H9 (cell line): ENCODE data around the gene SMARCC2. TPM values are rescaled to one million over a fixed set of nuclear protein-coding genes. Genes with fewer than 3 reads are reported as not detected.

Source experiments
- DNase-seq: peaks from one replicate; pipeline ENCODE4 v3.0.0-alpha.2; 2017
- H2AFZ ChIP-seq: one replicate; pipeline ENCODE4 v1.6.1; 2013; ENCODE audit warnings: mild to moderate bottlenecking, low read length, control low read depth, moderate library complexity
- H2AK5ac ChIP-seq: 2 replicates; pipeline ENCODE4 v1.6.1; 2013; ENCODE audit warnings: low read length, control low read depth, mixed read lengths; ENCODE audit not compliant: insufficient read length
- H2BK120ac ChIP-seq: one replicate; pipeline ENCODE4 v1.6.1; 2013; ENCODE audit warnings: low read depth, mild to moderate bottlenecking, low read length, control low read depth, inconsistent platforms; ENCODE audit not compliant: poor library complexity, severe bottlenecking
- H2BK12ac ChIP-seq: 2 replicates; pipeline ENCODE4 v1.6.1; 2013; ENCODE audit warnings: low read length, control low read depth, mixed read lengths, low read depth; ENCODE audit not compliant: insufficient read length
- H2BK15ac ChIP-seq: 2 replicates; pipeline ENCODE4 v1.6.1; 2013; ENCODE audit warnings: low read depth, low read length, control low read depth
- H2BK20ac ChIP-seq: one replicate; pipeline ENCODE4 v1.6.1; 2013; ENCODE audit warnings: low read depth, mild to moderate bottlenecking, low read length, control low read depth, inconsistent platforms; ENCODE audit not compliant: poor library complexity, severe bottlenecking
- H2BK5ac ChIP-seq: 2 replicates; pipeline ENCODE4 v1.6.1; 2013; ENCODE audit warnings: low read length, control low read depth, mixed read lengths; ENCODE audit not compliant: insufficient read length
- H3K14ac ChIP-seq: 2 replicates; pipeline ENCODE4 v1.6.1; 2013; ENCODE audit warnings: low read length, control low read depth; ENCODE audit not compliant: insufficient read depth
- H3K18ac ChIP-seq: 2 replicates; pipeline ENCODE4 v1.6.1; 2013; ENCODE audit warnings: low read depth, mild to moderate bottlenecking, mixed read lengths, low read length, control low read depth; ENCODE audit not compliant: insufficient read length
- H3K23ac ChIP-seq: 2 replicates; pipeline ENCODE4 v1.6.1; 2013; ENCODE audit warnings: low read length, control low read depth, mixed read lengths, low read depth; ENCODE audit not compliant: insufficient read length
- H3K23me2 ChIP-seq: 2 replicates; pipeline ENCODE4 v1.6.1; 2013; ENCODE audit warnings: low read depth, mild to moderate bottlenecking, mixed read lengths, low read length, control low read depth; ENCODE audit not compliant: insufficient read length, poor library complexity, severe bottlenecking
- H3K27ac ChIP-seq: 2 replicates; pipeline ENCODE4 v1.5.1; 2013; ENCODE audit warnings: low read length, control low read depth, mixed read lengths, low read depth; ENCODE audit not compliant: insufficient read length
- H3K27me3 ChIP-seq: 2 replicates; pipeline ENCODE4 v1.6.1; 2013; ENCODE audit warnings: low read length, control low read depth, inconsistent platforms; ENCODE audit not compliant: insufficient read depth
- H3K4ac ChIP-seq: 2 replicates; pipeline ENCODE4 v1.6.1; 2013; ENCODE audit warnings: low read depth, mild to moderate bottlenecking, control low read depth, inconsistent platforms, low read length, moderate library complexity
- H3K4me1 ChIP-seq: 2 replicates; pipeline ENCODE4 v1.6.1; 2013; ENCODE audit warnings: low read length, control low read depth, inconsistent platforms; ENCODE audit not compliant: insufficient read depth
- H3K4me2 ChIP-seq: 2 replicates; pipeline ENCODE4 v1.6.1; 2013; ENCODE audit warnings: low read length, control low read depth, mixed read lengths; ENCODE audit not compliant: insufficient read length, insufficient read depth
- H3K56ac ChIP-seq: 2 replicates; pipeline ENCODE4 v1.6.1; 2013; ENCODE audit warnings: low read depth, mild to moderate bottlenecking, mixed read lengths, low read length, control low read depth; ENCODE audit not compliant: insufficient read length
- H3K79me1 ChIP-seq: 2 replicates; pipeline ENCODE4 v1.6.1; 2013; ENCODE audit warnings: low read depth, mild to moderate bottlenecking, moderate library complexity, low read length, control low read depth, inconsistent platforms; ENCODE audit not compliant: insufficient read depth, poor library complexity, severe bottlenecking
- H3K79me2 ChIP-seq: 2 replicates; pipeline ENCODE4 v1.6.1; 2013; ENCODE audit warnings: low read length, control low read depth, inconsistent platforms; ENCODE audit not compliant: insufficient read depth
- H3K9ac ChIP-seq: 2 replicates; pipeline ENCODE4 v1.6.1; 2013; ENCODE audit warnings: low read length, control low read depth, mixed read lengths; ENCODE audit not compliant: insufficient read length; ENCODE audit errors: extremely low read depth
- H3K9me3 ChIP-seq: one replicate; pipeline ENCODE4 v1.6.1; 2013; ENCODE audit warnings: low read depth, low read length, inconsistent platforms; ENCODE audit not compliant: control insufficient read depth
- H3T11ph ChIP-seq: one replicate; pipeline ENCODE4 v1.6.1; 2013; ENCODE audit warnings: mild to moderate bottlenecking, low read length, control low read depth, inconsistent platforms
- H4K20me1 ChIP-seq: one replicate; pipeline ENCODE4 v1.6.1; 2013; ENCODE audit not compliant: control insufficient read depth, insufficient read length, insufficient read depth
- H4K5ac ChIP-seq: 2 replicates; pipeline ENCODE4 v1.6.1; 2013; ENCODE audit warnings: low read depth, mild to moderate bottlenecking, mixed read lengths, low read length, control low read depth; ENCODE audit not compliant: insufficient read length
- H4K8ac ChIP-seq: replicated peaks from 2 replicates; pipeline ENCODE4 v1.6.1; 2013; ENCODE audit warnings: low read length, control low read depth, mixed read lengths, low read depth; ENCODE audit not compliant: insufficient read length
- H4K91ac ChIP-seq: 2 replicates; pipeline ENCODE4 v1.6.1; 2013; ENCODE audit warnings: low read depth, mild to moderate bottlenecking, moderate library complexity, mixed read lengths, low read length, control low read depth; ENCODE audit not compliant: insufficient read length
- H3K27ac Mint-ChIP-seq, 3 experiments: 2 replicates in 2 of 3; 3 replicates in 1 of 3; pipeline ENCODE4 v1.8.0; 2020 to 2021; ENCODE audit warnings: mixed read lengths in 3 of 3, mild to moderate bottlenecking in 1 of 3, moderate library complexity in 1 of 3
- H3K27me3 Mint-ChIP-seq: 2 replicates; pipeline ENCODE4 v1.8.0; 2021; ENCODE audit warnings: low read depth, mild to moderate bottlenecking, moderate library complexity, mixed read lengths
- H3K36me3 Mint-ChIP-seq, 3 experiments: 2 replicates in 2 of 3; 3 replicates in 1 of 3; pipeline ENCODE4 v1.8.0; 2020 to 2021; ENCODE audit warnings: low read depth in 3 of 3, mixed read lengths in 3 of 3; ENCODE audit not compliant: insufficient read depth in 1 of 3
- H3K4me1 Mint-ChIP-seq, 2 experiments: 2 replicates each; pipeline ENCODE4 v1.8.0; 2020; ENCODE audit warnings: mixed read lengths in 2 of 2
- H3K4me3 Mint-ChIP-seq, 2 experiments: 2 replicates in 1 of 2; 3 replicates in 1 of 2; pipeline ENCODE4 v1.8.0; 2020 to 2021; ENCODE audit warnings: mild to moderate bottlenecking in 2 of 2, mixed read lengths in 2 of 2, moderate library complexity in 1 of 2
- H3K9me3 Mint-ChIP-seq, 2 experiments: 2 replicates in 1 of 2; 3 replicates in 1 of 2; pipeline ENCODE4 v1.8.0; 2020; ENCODE audit warnings: mild to moderate bottlenecking in 2 of 2, mixed read lengths in 2 of 2, moderate library complexity in 1 of 2
- WGBS: extraction: QIAGEN DNeasy Blood & Tissue Kit; methylation state at CpG from one replicate; pipeline ENCODE4 v1.1.7; 2013; ENCODE audit warnings: missing lambda C conversion rate, low lambda C conversion rate, mixed read lengths; ENCODE audit not compliant: insufficient read length; ENCODE audit errors: extremely low coverage; 5-methylcytosine and 5-hydroxymethylcytosine counted together
- total RNA-seq: library from RNA; stranded (reverse); gene quantifications from 2 replicates; pipeline ENCODE4 v1.2.1, GENCODE V29; 2021
- TF ChIP-seq, protein P1 (sequence below): fragments of 200-600 bp; sonication (generic); conservative IDR thresholded peaks from 3 replicates; pipeline ENCODE4 v1.8.0; 2021; ENCODE audit warnings: antibody characterized with exemption, mild to moderate bottlenecking

SMARCC2 gene
- total RNA-seq, 1 experiment from 2014 or later, result 86.9 TPM

DNA sequence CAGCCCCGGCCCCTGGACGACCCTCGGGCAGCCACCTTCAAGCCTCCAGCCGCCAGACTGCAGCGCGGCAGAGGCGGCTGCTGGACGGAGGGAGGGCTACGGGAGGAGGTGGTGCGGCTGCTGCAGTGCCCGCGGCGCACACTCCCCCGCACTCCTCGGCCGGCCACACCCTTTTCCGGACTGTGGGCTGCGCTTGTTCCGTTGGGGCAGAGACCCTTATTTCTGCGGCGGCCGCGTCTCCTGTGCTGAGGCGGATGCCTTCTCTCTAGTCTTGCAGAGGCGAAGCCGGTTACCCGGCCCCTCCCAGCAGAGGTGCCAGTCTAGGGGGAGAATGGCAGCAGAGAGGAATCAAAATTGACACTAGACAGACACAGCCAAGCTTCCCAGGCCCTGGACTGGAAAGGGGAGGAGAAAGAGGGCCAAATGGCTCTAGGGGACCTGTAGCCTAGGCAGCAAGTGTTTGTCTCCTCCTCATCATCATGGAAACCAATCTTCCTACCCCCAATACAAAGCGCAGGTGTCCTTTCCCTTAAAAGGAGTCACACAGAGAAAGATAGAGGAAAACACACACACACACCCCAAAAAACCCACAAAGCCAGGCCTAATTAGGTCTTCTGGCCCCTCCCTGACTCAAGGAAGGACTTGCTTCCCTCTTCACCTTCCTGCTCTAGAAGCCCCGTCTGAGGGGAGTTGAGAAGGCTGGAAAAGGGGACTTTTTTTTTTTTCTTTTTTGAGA, 59.9 kb downstream of the SMARCC2 start:
- Histone ChIP-seq H2BK15ac (no peak overlapping the region), H3K4me2 (peak overlapping the region; percentile 100), H3K23me2 (peaks cover 17% of the 10 kb centered on the region), H4K91ac (no peak overlapping the region), H3K9me3 (no peaks in the 10 kb centered on the region), H3K27me3 (no peaks in the 10 kb centered on the region), H4K20me1 (no peaks in the 10 kb centered on the region), H3K14ac (peak overlapping the region; percentile 87), H2BK120ac (no peak overlapping the region), H4K5ac (no peak overlapping the region), H3K18ac (peak overlapping the region; percentile 74), H2BK5ac (no peak overlapping the region), H3K27ac (no peak overlapping the region), H4K8ac (no peak overlapping the region), H2AFZ (no peak overlapping the region), H3K9ac (peak overlapping the region; percentile 84), H3K4ac (no peak overlapping the region), H2AK5ac (no peak overlapping the region), H3T11ph (no peak overlapping the region), H3K56ac (no peak overlapping the region), H3K79me2 (no peaks in the 10 kb centered on the region), H3K4me1 (no peaks in the 10 kb centered on the region), H2BK20ac (no peak overlapping the region), H3K79me1 (no peaks in the 10 kb centered on the region), H3K23ac (no peak overlapping the region), H2BK12ac (no peak overlapping the region)
- H3K9me3 Mint-ChIP-seq, result no peaks in the 10 kb centered on the region; a peak in 1 of 5 replicates
- H3K36me3 Mint-ChIP-seq, result peaks cover 39 to 47% (median 43%) of the 10 kb centered on the region in 3 experiments
- peak overlapping the region; percentile 88 to 98 for H3K4me3 Mint-ChIP-seq
- H3K27me3 Mint-ChIP-seq, result no peaks in the 10 kb centered on the region
- H3K27ac Mint-ChIP-seq, result peak overlapping the region in 1 of 3 experiments; percentile 99; a peak in 2 of 7 replicates
- peaks cover 26 to 27% of the 10 kb centered on the region in 2 experiments for H3K4me1 Mint-ChIP-seq
- TF ChIP-seq, protein P1, sequence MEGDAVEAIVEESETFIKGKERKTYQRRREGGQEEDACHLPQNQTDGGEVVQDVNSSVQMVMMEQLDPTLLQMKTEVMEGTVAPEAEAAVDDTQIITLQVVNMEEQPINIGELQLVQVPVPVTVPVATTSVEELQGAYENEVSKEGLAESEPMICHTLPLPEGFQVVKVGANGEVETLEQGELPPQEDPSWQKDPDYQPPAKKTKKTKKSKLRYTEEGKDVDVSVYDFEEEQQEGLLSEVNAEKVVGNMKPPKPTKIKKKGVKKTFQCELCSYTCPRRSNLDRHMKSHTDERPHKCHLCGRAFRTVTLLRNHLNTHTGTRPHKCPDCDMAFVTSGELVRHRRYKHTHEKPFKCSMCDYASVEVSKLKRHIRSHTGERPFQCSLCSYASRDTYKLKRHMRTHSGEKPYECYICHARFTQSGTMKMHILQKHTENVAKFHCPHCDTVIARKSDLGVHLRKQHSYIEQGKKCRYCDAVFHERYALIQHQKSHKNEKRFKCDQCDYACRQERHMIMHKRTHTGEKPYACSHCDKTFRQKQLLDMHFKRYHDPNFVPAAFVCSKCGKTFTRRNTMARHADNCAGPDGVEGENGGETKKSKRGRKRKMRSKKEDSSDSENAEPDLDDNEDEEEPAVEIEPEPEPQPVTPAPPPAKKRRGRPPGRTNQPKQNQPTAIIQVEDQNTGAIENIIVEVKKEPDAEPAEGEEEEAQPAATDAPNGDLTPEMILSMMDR, result no peak
- no CpG with 5 or more reads among the region's 29 CpGs for WGBS
- DNase-seq, result peak; percentile 81
